H1 (cell line): Measurements from ENCODE around the gene SPATS2. TPM values are rescaled to one million over a fixed set of nuclear protein-coding genes. Genes with fewer than 3 reads are reported as not detected.
A peak's percentile ranks its signal among the peaks of the same experiment; 100 is the strongest.

Source experiments
- ASH2L ChIP-seq: fragments of 200-600, 300-600 bp; sonication (generic); IDR thresholded peaks from one replicate; pipeline ENCODE4 v1.7.1; 2017; ENCODE audit warnings: low read length
- BCL11A ChIP-seq, 2 experiments: IDR thresholded peaks; one replicate each; pipeline ENCODE4 v1.6.1; 2011; ENCODE audit warnings: low read depth in 2 of 2, low read length in 2 of 2, mild to moderate bottlenecking in 2 of 2
- CTBP2 ChIP-seq: IDR thresholded peaks from 2 replicates; pipeline ENCODE4 v1.7.0; 2011; ENCODE audit warnings: borderline replicate concordance, mild to moderate bottlenecking, moderate library complexity, mixed read lengths, low read length; ENCODE audit not compliant: insufficient read depth, insufficient read length
- EP300 ChIP-seq, 2 experiments: IDR thresholded peaks; 1 replicate in 1 of 2; 2 replicates in 1 of 2; pipeline ENCODE4 v1.6.1; 2011 to 2012; ENCODE audit warnings: low read depth in 2 of 2, low read length in 2 of 2, mild to moderate bottlenecking in 2 of 2, borderline replicate concordance in 1 of 2, inconsistent platforms in 1 of 2, moderate library complexity in 1 of 2
- HDAC2 ChIP-seq, 2 experiments: fragments of 300-600 bp in 1 of 2; sonication (generic) in 1 of 2; IDR thresholded peaks; 2 replicates each; pipeline ENCODE4 v1.6.1; 2011 to 2012; ENCODE audit warnings: low read depth in 2 of 2, low read length in 2 of 2, mild to moderate bottlenecking in 2 of 2, moderate library complexity in 2 of 2, borderline replicate concordance in 1 of 2, inconsistent platforms in 1 of 2
- HDAC6 ChIP-seq: IDR thresholded peaks from one replicate; pipeline ENCODE4 v1.7.1; 2012; ENCODE audit warnings: low read depth, mild to moderate bottlenecking, inconsistent platforms, low read length, moderate library complexity
- POLR2A ChIP-seq, 2 experiments: IDR thresholded peaks; 1 replicate in 1 of 2; 2 replicates in 1 of 2; pipeline ENCODE4 v1.6.1; 2011; ENCODE audit warnings: low read depth in 2 of 2, low read length in 2 of 2, mild to moderate bottlenecking in 2 of 2; ENCODE audit errors: control extremely low read depth in 1 of 2
- POLR2AphosphoS5 ChIP-seq: IDR thresholded peaks from 2 replicates; pipeline ENCODE4 v1.6.1; 2011; ENCODE audit warnings: low read depth, low read length
- POU5F1 ChIP-seq: IDR thresholded peaks from 2 replicates; pipeline ENCODE4 v1.6.1; 2011; ENCODE audit warnings: low read depth, mild to moderate bottlenecking, low read length, moderate library complexity
- RFX5 ChIP-seq: IDR thresholded peaks from 2 replicates; pipeline ENCODE4 v1.6.1; 2011; ENCODE audit warnings: low read depth, low read length, improper control_type of control experiment, borderline replicate concordance
- TAF1 ChIP-seq: IDR thresholded peaks from 2 replicates; pipeline ENCODE4 v1.6.1; 2011; ENCODE audit warnings: mild to moderate bottlenecking, low read depth, low read length
- TAF7 ChIP-seq: optimal IDR thresholded peaks from 2 replicates; pipeline ENCODE3; 2011; ENCODE audit warnings: low read depth, mild to moderate bottlenecking, inconsistent platforms, low read length, moderate library complexity, borderline replicate concordance
- polyA plus RNA-seq, 7 experiments: library from polyadenylated mRNA; depleted of rRNA in 3 of 7; stranded (reverse) in 5 of 7; unstranded in 2 of 7; fragments of >200 nt in 5 of 7; fragments of 200-250 nt in 2 of 7; gene quantifications; 1 replicate in 5 of 7; 2 replicates in 1 of 7; 4 replicates in 1 of 7; pipeline versions ENCODE4 v1.2.1 to v1.2.3, GENCODE V29; 2011 to 2013; ENCODE audit warnings: missing spikeins in 2 of 7, mixed read lengths in 2 of 7
- total RNA-seq: library from RNA; stranded (reverse); fragmentation: NEBNext Ultra II Directional; extraction: Animal tissue kit (Norgen Biotek cat#: 25700); gene quantifications from 2 replicates; pipeline ENCODE4 v1.2.1, GENCODE V29; 2021

Gene SPATS2
- total and polyA plus RNA-seq, 2 of the 8 experiments (the other 6 are each of a cell fraction or from before 2014, with no cell fraction given), result 19.2 to 24.5 TPM

DNA sequence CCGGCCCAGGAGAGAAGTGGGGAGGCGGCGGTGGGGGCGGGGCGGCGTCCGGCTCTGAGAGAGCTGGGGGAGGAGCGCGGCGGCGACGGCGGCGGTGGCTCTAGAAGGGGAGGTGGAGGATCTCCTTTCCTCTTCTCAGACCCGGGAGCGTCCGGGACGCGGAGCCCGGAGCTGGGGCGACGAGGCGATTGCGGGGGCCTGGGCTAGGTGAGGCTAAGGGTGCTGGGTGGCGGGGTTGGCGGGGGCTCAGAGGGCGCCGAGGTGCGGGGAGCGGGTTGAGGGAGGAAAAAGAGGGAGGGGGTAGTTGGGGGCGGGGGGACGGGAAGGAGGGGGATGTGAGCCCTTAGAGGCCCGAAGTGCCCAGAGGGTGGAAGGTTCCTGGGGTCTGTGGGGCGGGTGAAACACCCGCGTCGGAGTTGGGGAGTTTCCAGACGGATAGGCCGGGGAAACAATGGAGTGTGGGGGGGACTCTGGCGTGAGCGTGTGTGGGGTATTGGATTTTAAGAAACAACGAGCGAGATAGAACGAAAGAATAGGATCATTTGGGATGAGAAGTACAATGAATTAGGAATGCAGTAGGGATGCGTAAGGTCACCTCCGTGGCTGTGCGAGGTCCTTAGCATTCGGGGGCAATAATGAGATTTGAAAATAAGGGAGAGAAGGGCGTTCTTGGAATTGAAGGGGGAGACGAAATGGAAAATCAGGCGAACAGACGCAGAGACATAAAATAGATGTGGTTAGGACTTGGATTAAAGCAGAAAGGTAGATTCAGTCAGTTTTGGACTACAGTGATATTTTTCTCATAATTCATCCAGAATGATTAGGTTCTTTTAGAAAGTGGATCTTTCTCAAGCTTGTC, at the start of gene SPATS2 (continued):
- 0 out of 2 replicates have a peak, but pooled peaks have one; percentile 32 for TF ChIP-seq POLR2AphosphoS5
- no peak for TF ChIP-seq CTBP2
- no peak for TF ChIP-seq HDAC6
- peak; percentile 39 for TF ChIP-seq ASH2L
- no peak for TF ChIP-seq POU5F1
- TF ChIP-seq TAF1, result no peak; the same call in 1 of the 2 replicates
- no peak for TF ChIP-seq TAF7
- TF ChIP-seq RFX5, result no peak
- TF ChIP-seq EP300 (IDR thresholded peaks at IDR 0.05; ENCODE audit: borderline replicate concordance in 1 of 2, low read depth in 2 of 2, low read length in 2 of 2), result peak in 1 of 2 experiments; percentile 67; a peak in 1 of 3 replicates
- peak in 1 of 2 experiments; percentile 11; a peak in 2 of 3 replicates for TF ChIP-seq POLR2A (IDR thresholded peaks at IDR 0.05; ENCODE audit: control extremely low read depth in 1 of 2, low read depth in 2 of 2, low read length in 2 of 2)
- no peak for TF ChIP-seq BCL11A (IDR thresholded peaks at IDR 0.05; ENCODE audit: low read depth in 2 of 2, low read length in 2 of 2)
- TF ChIP-seq HDAC2 (IDR thresholded peaks at IDR 0.05; ENCODE audit: borderline replicate concordance in 1 of 2, low read depth in 2 of 2, low read length in 2 of 2), result no peak
